Fibroblast of skin of right quadriceps (primary cell): ENCODE measurements around the gene TCTA.
"Not testable (repeated sequence)": the region's sequence is repeated elsewhere in the genome, so short reads cannot be mapped to it uniquely, and the experiment has no call there.

ENCODE experiments used
- DNase-seq: peaks from one replicate; pipeline ENCODE4 v3.0.0-alpha.2; 2013

Gene TCTA

GRCh38 chr3:49411968-49412631 lies at the start of gene TCTA, which contains the start of gene RHOA:
TCTA (plus strand) TSS chr3:49412423; CDS start chr3:49412427, 4 bp downstream.
RHOA (minus strand) TSS chr3:49411976; CDS start chr3:49375589, 36,387 bp downstream.
- DNase-seq = peak; percentile 100

- peak; percentile 54 for DNase-seq
These were observed 49.7 kb upstream of the TCTA start for GRCh38 chr3:49362561-49362960.

GRCh38 chr3:49370585-49371290 lies 41.5 kb upstream of the TCTA start:
- DNase-seq = no peak

GRCh38 chr3:49371946-49372345 lies 40.3 kb upstream of the TCTA start:
- no peak for DNase-seq

GRCh38 chr3:49377483-49377882 lies 34.7 kb upstream of the TCTA start:
- DNase-seq = peak; percentile 46

- peak; percentile 80 for DNase-seq
These were observed 33.9 kb upstream of the TCTA start for GRCh38 chr3:49378249-49378895.

GRCh38 chr3:49383387-49383786 lies 28.8 kb upstream of the TCTA start:
- no peak for DNase-seq

- no peak for DNase-seq
These were observed 26.6 kb upstream of the TCTA start for GRCh38 chr3:49385617-49386016.

- no peak for DNase-seq
These were observed 26.0 kb upstream of the TCTA start for GRCh38 chr3:49386056-49386756.

- DNase-seq = no peak
These were observed 24.5 kb upstream of the TCTA start for GRCh38 chr3:49387721-49388120.

GRCh38 chr3:49388289-49388820 lies 23.9 kb upstream of the TCTA start:
- peak; percentile 8 for DNase-seq

- DNase-seq = no peak
These were observed 22.9 kb upstream of the TCTA start for GRCh38 chr3:49389297-49389696.

GRCh38 chr3:49391310-49391709 lies 20.9 kb upstream of the TCTA start:
- not testable (repeated sequence) for DNase-seq

GRCh38 chr3:49397470-49397869 lies 14.8 kb upstream of the TCTA start:
- DNase-seq = no peak

- DNase-seq = no peak
These were observed 12.8 kb upstream of the TCTA start for GRCh38 chr3:49399461-49399860.

GRCh38 chr3:49401766-49402165 lies 10.5 kb upstream of the TCTA start:
- no peak for DNase-seq

- DNase-seq = no peak
These were observed 8.3 kb upstream of the TCTA start for GRCh38 chr3:49403891-49404290.

GRCh38 chr3:49405570-49405969 lies 6.7 kb upstream of the TCTA start:
- DNase-seq = not testable (repeated sequence)

GRCh38 chr3:49406571-49407565 lies 5.4 kb upstream of the TCTA start:
- no peak for DNase-seq

GRCh38 chr3:49410066-49410845 lies 2.0 kb upstream of the TCTA start:
- no peak for DNase-seq
